HG02970 (cell line): ENCODE data around the gene FOXJ3.

Source experiments
- ATAC-seq: cut with Tn5 transposase; IDR thresholded peaks from one replicate; pipeline ENCODE4 v1.9.1; 2021; ENCODE audit warnings: mild to moderate bottlenecking, moderate library complexity, moderate number of reproducible peaks; ENCODE audit not compliant: unreplicated experiment, low FRiP score

Gene FOXJ3

GRCh38 chr1:42130061-42130660, 204.9 kb downstream of the FOXJ3 start:
- ATAC-seq: no peak

GRCh38 chr1:42128964-42129363, 206.1 kb downstream of the FOXJ3 start:
- no peak for ATAC-seq

GRCh38 chr1:42128499-42128898, 206.5 kb downstream of the FOXJ3 start:
- ATAC-seq: no peak

- ATAC-seq: no peak
These were observed 207.3 kb downstream of the FOXJ3 start for GRCh38 chr1:42127767-42128166.
